DND-41 (cell line): ENCODE data around the gene RALGPS1.

ENCODE experiments used
- ATAC-seq: fragments of 200-7000 bp; cut with Tn5 transposase; 3 replicates; pipeline ENCODE4 v1.9.1; 2021; ENCODE audit warnings: low read depth; ENCODE audit not compliant: insufficient read depth
- DNase-seq: peaks from one replicate; pipeline ENCODE4 v3.0.0-alpha.2; 2020
- H2AFZ ChIP-seq: 2 replicates; pipeline ENCODE4 v1.6.0; 2012; ENCODE audit warnings: low read depth, low read length
- H3K27ac ChIP-seq: 2 replicates; pipeline ENCODE4 v1.5.1; 2012; ENCODE audit warnings: low read length, inconsistent platforms
- H3K27me3 ChIP-seq: fragments of 200-600 bp; sonication (generic); 2 replicates; pipeline ENCODE4 v1.6.0; 2012; ENCODE audit warnings: low read length, mild to moderate bottlenecking, inconsistent platforms; ENCODE audit not compliant: insufficient read depth, poor library complexity
- H3K36me3 ChIP-seq: 2 replicates; pipeline ENCODE4 v1.5.1; 2012; ENCODE audit warnings: low read length, inconsistent platforms; ENCODE audit not compliant: insufficient read depth
- H3K4me1 ChIP-seq: 2 replicates; pipeline ENCODE4 v1.5.1; 2012; ENCODE audit warnings: mild to moderate bottlenecking, low read length; ENCODE audit not compliant: insufficient read depth
- H3K4me2 ChIP-seq: 2 replicates; pipeline ENCODE4 v1.6.0; 2012; ENCODE audit warnings: mild to moderate bottlenecking, moderate library complexity, low read length, inconsistent platforms; ENCODE audit not compliant: insufficient read depth
- H3K4me3 ChIP-seq, 2 experiments: fragments of 200-600 bp in 1 of 2; shearing (Covaris generic) in 1 of 2; 2 replicates each; pipeline ENCODE4 v1.5.1; 2012 to 2016; ENCODE audit warnings: inconsistent platforms in 2 of 2, low read length in 2 of 2, mild to moderate bottlenecking in 2 of 2, low read depth in 1 of 2, moderate library complexity in 1 of 2
- H3K79me2 ChIP-seq: 2 replicates; pipeline ENCODE4 v1.6.0; 2012; ENCODE audit warnings: low read length, inconsistent platforms; ENCODE audit not compliant: insufficient read depth
- H3K9ac ChIP-seq: 2 replicates; pipeline ENCODE4 v1.6.0; 2012; ENCODE audit warnings: low read depth, mild to moderate bottlenecking, inconsistent platforms, low read length, moderate library complexity
- H3K9me3 ChIP-seq: 2 replicates; pipeline ENCODE4 v1.5.1; 2012; ENCODE audit warnings: low read length, moderate library complexity, mild to moderate bottlenecking, inconsistent platforms; ENCODE audit not compliant: insufficient read depth, severe bottlenecking
- H4K20me1 ChIP-seq: 2 replicates; pipeline ENCODE4 v1.6.0; 2012; ENCODE audit warnings: low read length; ENCODE audit not compliant: insufficient read depth
- EZH2 ChIP-seq: IDR thresholded peaks from 3 replicates; pipeline ENCODE4 v1.6.1; 2012; ENCODE audit warnings: borderline replicate concordance, low read depth, mild to moderate bottlenecking, moderate library complexity, low read length, inconsistent platforms; ENCODE audit not compliant: severe bottlenecking
- TF ChIP-seq, protein P1 (sequence below): IDR thresholded peaks from 2 replicates; pipeline ENCODE4 v1.5.1; 2012; ENCODE audit warnings: borderline replicate concordance, low read length, moderate library complexity, mild to moderate bottlenecking; ENCODE audit not compliant: poor library complexity, severe bottlenecking; ENCODE audit errors: extremely low read depth

Gene RALGPS1

DNA sequence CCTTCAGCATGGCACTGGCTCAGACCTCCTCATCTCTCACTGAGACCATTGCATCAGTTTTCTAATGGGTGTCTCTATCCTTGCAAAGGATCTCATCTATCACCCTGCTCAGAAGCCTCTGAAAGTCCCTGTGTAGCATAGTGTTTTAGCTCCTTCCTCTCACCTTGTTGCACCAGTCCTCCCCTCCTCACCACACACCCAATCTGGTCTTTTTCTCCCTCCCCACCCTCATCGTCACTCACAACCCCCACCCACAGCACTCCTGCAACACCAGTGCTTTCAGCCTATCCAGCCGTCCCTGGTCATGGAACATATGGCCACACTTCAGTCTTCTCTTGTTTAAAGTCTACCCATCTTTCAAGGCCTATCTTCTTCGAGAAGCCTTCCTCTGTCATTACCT lies 133.4 kb downstream of the RALGPS1 start:
- Histone ChIP-seq H2AFZ (no peak overlapping the region), H3K4me3 (no peak overlapping the region), H3K27ac (no peak overlapping the region), H3K27me3 (peaks cover 35% of the 10 kb centered on the region), H3K36me3 (no peaks in the 10 kb centered on the region), H3K9ac (no peak overlapping the region), H3K9me3 (no peaks in the 10 kb centered on the region), H4K20me1 (no peaks in the 10 kb centered on the region), H3K4me2 (no peak overlapping the region), H3K4me1 (no peaks in the 10 kb centered on the region), H3K79me2 (no peaks in the 10 kb centered on the region)
- DNase-seq (no peak), ATAC-seq (no peak)
- no peak for TF ChIP-seq EZH2
- TF ChIP-seq, protein P1, sequence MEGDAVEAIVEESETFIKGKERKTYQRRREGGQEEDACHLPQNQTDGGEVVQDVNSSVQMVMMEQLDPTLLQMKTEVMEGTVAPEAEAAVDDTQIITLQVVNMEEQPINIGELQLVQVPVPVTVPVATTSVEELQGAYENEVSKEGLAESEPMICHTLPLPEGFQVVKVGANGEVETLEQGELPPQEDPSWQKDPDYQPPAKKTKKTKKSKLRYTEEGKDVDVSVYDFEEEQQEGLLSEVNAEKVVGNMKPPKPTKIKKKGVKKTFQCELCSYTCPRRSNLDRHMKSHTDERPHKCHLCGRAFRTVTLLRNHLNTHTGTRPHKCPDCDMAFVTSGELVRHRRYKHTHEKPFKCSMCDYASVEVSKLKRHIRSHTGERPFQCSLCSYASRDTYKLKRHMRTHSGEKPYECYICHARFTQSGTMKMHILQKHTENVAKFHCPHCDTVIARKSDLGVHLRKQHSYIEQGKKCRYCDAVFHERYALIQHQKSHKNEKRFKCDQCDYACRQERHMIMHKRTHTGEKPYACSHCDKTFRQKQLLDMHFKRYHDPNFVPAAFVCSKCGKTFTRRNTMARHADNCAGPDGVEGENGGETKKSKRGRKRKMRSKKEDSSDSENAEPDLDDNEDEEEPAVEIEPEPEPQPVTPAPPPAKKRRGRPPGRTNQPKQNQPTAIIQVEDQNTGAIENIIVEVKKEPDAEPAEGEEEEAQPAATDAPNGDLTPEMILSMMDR, result no peak

GRCh38 chr9:127049044-127049443 lies 134.5 kb downstream of the RALGPS1 start:
- ATAC-seq (no peak), DNase-seq (no peak)
- no peak for TF ChIP-seq EZH2
- TF ChIP-seq, protein P1, result no peak
- Histone ChIP-seq H3K4me3 (no peak overlapping the region), H3K9me3 (no peaks in the 10 kb centered on the region), H3K79me2 (no peaks in the 10 kb centered on the region), H3K27ac (no peak overlapping the region), H3K4me1 (no peaks in the 10 kb centered on the region), H3K36me3 (no peaks in the 10 kb centered on the region), H3K27me3 (peaks cover 26% of the 10 kb centered on the region), H3K4me2 (no peak overlapping the region), H4K20me1 (no peaks in the 10 kb centered on the region), H3K9ac (no peak overlapping the region), H2AFZ (no peak overlapping the region)

DNA sequence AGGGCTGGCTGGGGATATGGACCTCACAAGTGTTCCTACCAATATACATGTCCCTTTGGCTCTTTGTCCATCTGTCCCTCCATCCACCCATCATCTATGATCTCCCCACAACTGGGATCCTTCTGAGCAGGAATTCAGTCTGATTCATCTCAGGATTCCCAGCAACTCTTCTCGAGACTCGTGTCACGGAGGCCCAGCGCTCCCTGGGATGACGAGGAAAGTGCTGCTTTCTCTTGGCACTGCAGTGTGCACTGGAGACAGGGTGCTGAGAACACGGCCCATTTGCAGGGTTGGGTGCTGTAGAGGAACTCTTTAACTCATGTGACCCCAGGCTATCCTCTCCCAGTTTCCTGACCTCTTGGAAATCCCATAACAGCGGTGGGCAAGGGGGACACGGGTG lies 135.0 kb downstream of the RALGPS1 start:
- no peaks in the 10 kb centered on the region for H3K4me1 ChIP-seq
- no peak overlapping the region for H2AFZ ChIP-seq

More for the DNA sequence above, 135.0 kb downstream of the RALGPS1 start:
- TF ChIP-seq, protein P1, result no peak
- TF ChIP-seq EZH2, result no peak
- H3K36me3 ChIP-seq, result no peaks in the 10 kb centered on the region
- peaks cover 26% of the 10 kb centered on the region for H3K27me3 ChIP-seq
- H3K9me3 ChIP-seq, result no peaks in the 10 kb centered on the region
- H3K4me3 ChIP-seq, result no peak overlapping the region
- H3K4me2 ChIP-seq, result no peak overlapping the region
- no peak overlapping the region for H3K27ac ChIP-seq
- ATAC-seq (no peak), DNase-seq (no peak)
- H3K9ac ChIP-seq, result no peak overlapping the region
- H3K79me2 ChIP-seq, result no peaks in the 10 kb centered on the region
- H4K20me1 ChIP-seq, result no peaks in the 10 kb centered on the region
